ENCODE measurements around the gene IRX2.

GRCh38 chr5:2727550-2727949 lies 23.9 kb downstream of the IRX2 start:
- no peak for TF ChIP-seq CTCF (conservative IDR thresholded peaks at IDR 0.05; ENCODE audit: low read depth, low read length)
- no peak for TF ChIP-seq EZH2 (IDR thresholded peaks at IDR 0.05; ENCODE audit: borderline replicate concordance, low read depth, low read length, poor library complexity, severe bottlenecking)

Data from A673 (cell line).